ENCODE results near the gene MREG.

DNA sequence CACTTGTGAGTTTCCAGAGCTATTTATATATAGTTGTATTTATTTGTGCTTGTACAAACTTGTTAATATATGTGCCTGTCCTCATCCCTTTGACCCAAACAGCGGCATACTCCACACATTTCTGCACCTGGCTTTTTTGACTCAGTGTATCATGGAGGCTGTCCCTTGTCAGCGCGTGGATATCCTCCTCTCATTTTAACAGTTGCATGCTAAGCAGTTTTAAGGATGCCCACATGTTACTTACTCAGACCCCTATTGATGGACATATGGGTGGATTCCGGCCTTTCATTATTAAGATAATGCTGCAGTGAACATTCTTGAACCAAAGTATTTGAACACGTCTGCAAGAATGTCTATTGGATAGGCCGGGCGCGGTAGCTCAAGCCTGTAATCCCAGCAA is 655 bp upstream of the MREG start:
- TF ChIP-seq, protein P1, sequence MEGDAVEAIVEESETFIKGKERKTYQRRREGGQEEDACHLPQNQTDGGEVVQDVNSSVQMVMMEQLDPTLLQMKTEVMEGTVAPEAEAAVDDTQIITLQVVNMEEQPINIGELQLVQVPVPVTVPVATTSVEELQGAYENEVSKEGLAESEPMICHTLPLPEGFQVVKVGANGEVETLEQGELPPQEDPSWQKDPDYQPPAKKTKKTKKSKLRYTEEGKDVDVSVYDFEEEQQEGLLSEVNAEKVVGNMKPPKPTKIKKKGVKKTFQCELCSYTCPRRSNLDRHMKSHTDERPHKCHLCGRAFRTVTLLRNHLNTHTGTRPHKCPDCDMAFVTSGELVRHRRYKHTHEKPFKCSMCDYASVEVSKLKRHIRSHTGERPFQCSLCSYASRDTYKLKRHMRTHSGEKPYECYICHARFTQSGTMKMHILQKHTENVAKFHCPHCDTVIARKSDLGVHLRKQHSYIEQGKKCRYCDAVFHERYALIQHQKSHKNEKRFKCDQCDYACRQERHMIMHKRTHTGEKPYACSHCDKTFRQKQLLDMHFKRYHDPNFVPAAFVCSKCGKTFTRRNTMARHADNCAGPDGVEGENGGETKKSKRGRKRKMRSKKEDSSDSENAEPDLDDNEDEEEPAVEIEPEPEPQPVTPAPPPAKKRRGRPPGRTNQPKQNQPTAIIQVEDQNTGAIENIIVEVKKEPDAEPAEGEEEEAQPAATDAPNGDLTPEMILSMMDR (conservative IDR thresholded peaks at IDR 0.05) = no peak
- no peak for TF ChIP-seq ZFX (IDR thresholded peaks at IDR 0.05)

Data from C4-2B (cell line).